Urinary bladder (tissue), 4 donors: Measurements from ENCODE around the gene AGPAT4. TPM values are rescaled to one million over a fixed set of nuclear protein-coding genes. Genes with fewer than 3 reads are reported as not detected.
"Not testable (repeated sequence)": the region's sequence is repeated elsewhere in the genome, so short reads cannot be mapped to it uniquely, and the experiment has no call there.

Experiments
- DNase-seq: peaks from one replicate; pipeline ENCODE4 v3.0.0-alpha.2; 2015; ENCODE audit errors: extremely low spot score
- H3K27ac ChIP-seq: one replicate; pipeline ENCODE4 v1.5.1; 2013; ENCODE audit warnings: low read depth, mild to moderate bottlenecking, moderate library complexity
- H3K36me3 ChIP-seq: one replicate; pipeline ENCODE4 v1.6.1; 2013; ENCODE audit warnings: mild to moderate bottlenecking, moderate library complexity; ENCODE audit not compliant: insufficient read depth
- H3K4me1 ChIP-seq: one replicate; pipeline ENCODE4 v1.6.1; 2013; ENCODE audit warnings: mild to moderate bottlenecking, moderate library complexity; ENCODE audit not compliant: insufficient read depth
- H3K4me3 ChIP-seq: one replicate; pipeline ENCODE4 v1.5.1; 2013; ENCODE audit warnings: low read depth, low read length
- WGBS: extraction: QIAGEN DNeasy Blood & Tissue Kit; methylation state at CpG from one replicate; pipeline ENCODE4 v1.1.7; 2013; 5-methylcytosine and 5-hydroxymethylcytosine counted together
- polyA plus RNA-seq: library from polyadenylated mRNA; stranded (reverse); fragments of 200-250 nt; gene quantifications from one replicate; pipeline ENCODE4 v1.2.3, GENCODE V29; 2013
- total RNA-seq: library from RNA; depleted of rRNA; stranded (reverse); fragments of >200 nt; gene quantifications from one replicate; pipeline ENCODE4 v1.2.3, GENCODE V29; 2014
- donor health status: healthy with polysubstance abuse.
- donor health status: healthy.

AGPAT4 gene
- total and polyA plus RNA-seq, 2 donors: 4.5 to 26.4 TPM

DNA sequence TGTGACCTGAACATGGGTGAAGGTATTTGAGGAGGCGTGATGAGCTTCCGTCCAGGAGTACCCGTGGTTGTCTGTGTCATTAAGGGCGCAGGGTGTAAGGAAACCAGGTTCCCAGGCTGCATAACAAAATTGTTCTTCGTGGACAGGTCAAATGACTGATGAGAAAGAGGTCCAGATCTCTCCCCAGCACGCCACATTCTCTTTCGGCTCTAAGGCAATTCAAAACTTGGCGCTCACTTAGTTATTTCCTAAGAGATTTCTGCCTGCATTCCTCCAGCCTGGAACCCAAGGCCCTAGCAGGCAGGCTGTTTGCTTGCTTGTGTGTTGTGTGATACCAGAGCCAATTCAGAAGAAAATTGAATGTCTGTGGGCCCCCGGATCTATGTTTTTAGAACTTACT, 139.9 kb downstream of the AGPAT4 start:
- 86% methylated on average over 9 of the region's 9 CpGs for WGBS
- Histone ChIP-seq H3K36me3 (no peaks in the 10 kb centered on the region), H3K4me1 (no peaks in the 10 kb centered on the region), H3K4me3 (no peak overlapping the region), H3K27ac (no peak overlapping the region)
- DNase-seq: no peak

DNA sequence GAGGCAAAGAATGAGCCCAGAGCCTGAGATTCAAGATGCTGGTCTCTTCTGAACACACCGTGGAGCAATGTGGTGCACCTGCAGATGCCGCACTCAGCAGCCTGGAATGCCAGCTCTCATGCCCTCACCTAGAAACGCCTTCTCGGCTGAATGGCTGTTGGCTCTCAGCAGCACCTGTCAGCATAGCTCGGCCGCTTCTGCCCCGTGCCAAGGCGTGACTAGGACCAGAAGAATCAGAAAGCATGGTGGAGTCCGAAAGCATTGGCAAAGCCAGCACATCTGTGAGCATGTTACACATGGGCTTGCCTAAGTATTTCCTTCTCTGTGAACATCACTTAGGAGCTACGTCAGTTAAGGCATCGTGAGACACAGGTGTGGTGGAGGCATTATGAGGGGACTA, 141.5 kb downstream of the AGPAT4 start:
- H3K36me3 ChIP-seq: no peaks in the 10 kb centered on the region
- H3K27ac ChIP-seq: no peak overlapping the region
- H3K4me1 ChIP-seq: no peaks in the 10 kb centered on the region
- DNase-seq: no peak
- no peak overlapping the region for H3K4me3 ChIP-seq
- 98% methylated on average over 11 of the region's 11 CpGs for WGBS

DNA sequence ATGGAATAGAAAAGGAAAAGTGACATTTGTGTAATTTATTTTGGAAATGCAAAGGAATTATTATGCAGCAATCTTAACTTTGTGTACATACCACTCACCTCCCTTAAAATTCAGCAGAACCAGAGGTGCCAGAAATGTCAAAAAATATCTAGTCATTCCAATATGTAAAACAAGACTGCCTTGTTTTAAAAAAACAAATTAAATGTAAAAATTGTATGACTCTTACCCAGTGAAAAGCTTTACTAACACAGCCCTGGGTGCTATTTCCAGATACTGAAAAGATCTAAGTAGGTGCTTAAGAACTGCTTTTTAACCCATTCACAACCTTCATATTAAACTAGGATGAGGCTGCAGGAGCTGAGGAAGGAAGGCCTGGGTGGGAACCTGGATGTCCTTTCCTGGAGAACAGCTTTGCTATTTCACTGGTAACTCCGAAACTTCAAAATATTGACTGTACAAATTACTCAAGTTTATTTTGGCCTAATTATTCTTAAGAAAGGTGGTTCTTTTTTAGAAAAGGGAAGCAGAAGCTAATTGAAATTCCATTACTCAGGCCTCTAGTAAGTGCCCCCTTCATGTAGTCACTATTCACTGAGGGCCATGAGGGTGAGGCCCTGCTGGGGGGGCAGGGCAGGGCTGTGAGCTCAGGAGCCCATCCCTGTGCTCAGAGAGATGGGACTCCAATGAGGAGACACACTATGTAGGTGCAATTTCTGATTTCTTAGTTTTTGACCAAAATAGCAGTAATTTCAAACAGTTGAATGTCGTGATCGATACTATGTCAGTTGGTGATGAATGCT, 142.7 kb downstream of the AGPAT4 start:
- H3K27ac ChIP-seq: no peak overlapping the region
- H3K36me3 ChIP-seq: no peaks in the 10 kb centered on the region
- DNase-seq: no peak
- 97% methylated on average over 3 of the region's 3 CpGs for WGBS
- H3K4me1 ChIP-seq: no peaks in the 10 kb centered on the region
- H3K4me3 ChIP-seq: no peak overlapping the region

DNA sequence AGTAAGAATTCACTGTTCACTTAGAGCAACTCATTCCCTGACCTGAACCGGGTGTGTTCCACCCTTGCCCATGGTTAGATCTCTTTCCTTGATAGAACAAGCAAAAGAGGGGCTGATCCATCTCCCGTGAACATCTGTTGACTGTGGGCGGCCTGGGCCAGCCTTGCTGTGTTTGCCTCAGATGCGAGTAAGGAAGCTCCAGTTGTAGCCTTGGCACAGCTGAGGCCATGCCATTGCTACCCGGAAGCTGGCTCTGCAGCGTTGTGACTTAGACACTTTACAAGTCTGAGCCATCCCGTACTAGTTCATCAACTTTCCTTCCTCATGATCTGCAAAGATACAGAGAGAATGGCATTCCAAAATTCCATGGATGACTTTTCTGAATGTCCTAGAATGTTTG, 143.3 kb downstream of the AGPAT4 start:
- Histone ChIP-seq H3K36me3 (no peaks in the 10 kb centered on the region), H3K27ac (no peak overlapping the region), H3K4me3 (no peak overlapping the region), H3K4me1 (no peaks in the 10 kb centered on the region)
- no peak for DNase-seq
- WGBS: 86% methylated on average over 7 of the region's 7 CpGs

DNA sequence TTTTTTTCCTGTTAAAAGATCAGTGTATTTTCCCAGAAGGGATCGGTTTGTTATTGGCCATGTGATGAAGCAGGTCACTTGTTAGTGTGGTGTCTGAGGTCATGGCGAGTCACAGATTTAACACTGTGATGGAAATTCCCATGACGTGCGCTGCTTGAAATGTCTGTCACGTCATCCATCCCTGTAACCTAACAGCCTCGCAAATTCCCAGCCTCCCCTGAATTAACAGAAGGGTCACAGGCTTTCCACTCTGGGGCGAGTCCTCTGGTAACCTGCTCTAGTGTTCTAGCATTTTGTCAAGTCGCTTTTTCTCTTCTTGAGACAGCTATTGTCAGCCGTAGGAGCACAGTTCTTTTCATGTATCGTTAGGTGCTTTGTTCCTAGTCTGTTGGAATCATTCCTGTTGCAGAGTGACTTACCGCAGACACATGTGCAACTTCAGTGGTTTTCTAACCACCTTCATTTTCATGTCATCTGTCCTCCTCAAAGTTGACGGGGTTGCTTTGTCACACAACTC, 145.1 kb downstream of the AGPAT4 start:
- WGBS: 93% methylated on average over 12 of the region's 12 CpGs
- no peak for DNase-seq
- no peaks in the 10 kb centered on the region for H3K36me3 ChIP-seq
- H3K4me1 ChIP-seq: no peaks in the 10 kb centered on the region
- no peak overlapping the region for H3K4me3 ChIP-seq
- no peak overlapping the region for H3K27ac ChIP-seq

DNA sequence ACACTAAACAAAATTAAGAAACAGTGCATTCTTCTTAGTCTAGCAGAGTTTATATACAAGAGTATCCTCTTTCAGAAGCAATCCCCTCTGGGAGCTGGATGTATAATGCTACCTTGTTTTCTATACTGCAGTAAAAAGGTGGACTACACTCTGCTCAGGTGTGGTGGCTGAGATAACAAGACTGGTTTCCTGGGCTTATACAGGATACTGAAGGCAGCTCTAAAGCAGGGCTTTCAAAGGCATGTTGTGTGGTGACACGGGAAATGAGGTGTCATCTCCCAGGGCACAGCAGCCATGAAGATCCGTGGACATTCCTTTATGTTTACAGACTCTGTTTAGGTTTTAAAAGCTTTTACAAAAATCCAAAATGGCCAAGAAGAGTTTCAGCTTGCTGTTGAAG, 145.6 kb downstream of the AGPAT4 start:
- WGBS: 91% methylated on average over 2 of the region's 2 CpGs
- Histone ChIP-seq H3K4me1 (no peaks in the 10 kb centered on the region), H3K36me3 (no peaks in the 10 kb centered on the region), H3K27ac (no peak overlapping the region), H3K4me3 (no peak overlapping the region)
- no peak for DNase-seq

DNA sequence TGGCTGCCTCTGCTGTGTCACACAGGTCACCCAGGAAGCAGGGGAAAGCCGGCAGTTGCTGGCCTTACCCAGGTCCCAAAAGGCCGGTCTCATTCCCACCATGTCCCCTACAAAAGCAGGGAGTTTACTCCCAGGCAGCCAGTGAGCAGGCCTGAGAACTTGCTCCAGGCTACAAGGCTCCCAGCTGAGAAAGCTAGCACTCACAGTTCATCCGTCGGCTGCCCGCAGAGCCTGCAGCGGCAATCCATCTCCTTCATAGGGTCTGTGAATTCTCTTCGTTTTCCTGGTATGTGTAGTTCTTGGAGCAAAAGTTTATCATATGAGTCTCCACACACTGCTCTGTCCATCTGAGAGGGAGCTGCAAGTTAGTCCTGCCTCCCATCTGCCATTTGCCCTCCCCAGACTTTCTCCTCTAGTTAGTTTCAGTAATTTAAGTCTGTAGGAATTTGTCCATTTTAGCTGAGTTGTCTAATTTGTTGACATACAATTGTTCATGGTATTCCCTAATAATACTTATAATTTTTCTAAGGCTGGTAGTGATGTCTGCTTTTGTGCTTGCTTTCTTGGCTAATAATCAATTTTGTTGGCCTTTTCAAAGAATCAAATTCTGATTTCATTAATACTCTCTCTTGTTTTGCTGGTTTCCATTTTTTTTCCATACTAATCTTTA, 146.7 kb downstream of the AGPAT4 start:
- 96% methylated on average over 7 of the region's 7 CpGs for WGBS
- no peaks in the 10 kb centered on the region for H3K4me1 ChIP-seq
- no peak overlapping the region for H3K4me3 ChIP-seq
- H3K36me3 ChIP-seq: no peaks in the 10 kb centered on the region
- no peak overlapping the region for H3K27ac ChIP-seq
- DNase-seq: no peak

DNA sequence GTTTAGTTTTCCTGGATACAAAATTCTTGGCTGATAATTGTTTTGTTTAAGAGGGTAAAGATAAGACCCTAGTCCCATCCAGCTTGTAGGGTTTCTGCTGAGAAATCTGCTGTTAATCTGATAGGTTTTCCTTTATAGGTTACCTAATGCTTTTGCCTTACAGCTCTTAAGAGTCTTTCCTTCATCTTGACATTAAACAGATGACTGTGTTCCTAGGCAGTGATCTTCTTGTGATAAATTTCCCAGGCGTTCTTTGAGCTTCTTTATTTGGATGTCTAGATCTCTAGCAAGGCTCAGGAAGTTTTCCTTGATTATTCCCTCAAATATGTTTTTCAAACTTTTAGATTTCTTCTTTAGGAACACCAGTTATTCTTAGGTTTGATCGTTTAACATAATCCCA, 148.3 kb downstream of the AGPAT4 start:
- peaks cover 1% of the 10 kb centered on the region for H3K36me3 ChIP-seq
- WGBS: 77% methylated on average over 2 of the region's 2 CpGs
- DNase-seq: no peak
- H3K4me3 ChIP-seq: no peak overlapping the region
- no peaks in the 10 kb centered on the region for H3K4me1 ChIP-seq
- no peak overlapping the region for H3K27ac ChIP-seq

DNA sequence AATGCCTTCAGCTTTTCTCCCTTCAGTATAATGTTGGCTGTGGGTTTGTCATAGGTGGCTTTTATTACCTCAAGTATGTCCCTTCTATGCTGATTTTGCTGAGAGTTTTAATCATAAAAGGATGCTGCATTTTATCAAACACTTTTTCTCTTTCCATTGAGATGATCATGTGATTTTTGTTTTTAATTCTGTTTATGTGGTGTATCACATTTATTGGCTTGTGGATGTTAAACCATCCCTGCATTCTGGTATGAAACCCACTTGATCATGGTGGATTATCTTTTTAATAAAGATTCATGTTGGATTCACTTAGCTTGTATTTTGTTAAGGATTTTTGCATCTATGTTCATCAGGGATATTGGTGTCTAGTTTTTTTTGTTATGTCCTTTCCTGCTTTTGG, 150.5 kb downstream of the AGPAT4 start:
- H3K4me3 ChIP-seq, H3K4me1 ChIP-seq, H3K27ac ChIP-seq, H3K36me3 ChIP-seq, DNase-seq: not testable (repeated sequence)

DNA sequence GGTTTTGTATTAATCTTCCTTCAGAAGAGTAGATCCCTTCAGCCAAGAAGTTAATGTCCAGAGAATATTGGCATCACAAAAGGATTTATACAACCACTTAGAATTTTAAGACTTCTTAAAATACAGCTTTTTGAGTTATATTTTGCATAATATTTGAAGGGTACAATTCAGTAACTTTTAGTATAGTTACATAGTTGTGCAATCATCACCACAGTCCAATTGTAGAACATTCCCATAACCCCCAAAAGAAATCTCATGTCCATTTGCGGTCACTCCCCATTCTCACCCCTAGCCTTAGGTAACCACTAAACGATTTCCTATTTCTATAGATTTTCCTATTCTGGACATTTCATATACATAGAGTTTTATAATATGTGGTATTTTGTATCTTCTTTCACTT, 155.9 kb downstream of the AGPAT4 start:
- Histone ChIP-seq H3K4me1 (no peaks in the 10 kb centered on the region), H3K4me3 (no peak overlapping the region), H3K27ac (no peak overlapping the region), H3K36me3 (peaks cover 13% of the 10 kb centered on the region)
- no peak for DNase-seq
- 96% methylated on average over 2 of the region's 2 CpGs for WGBS

DNA sequence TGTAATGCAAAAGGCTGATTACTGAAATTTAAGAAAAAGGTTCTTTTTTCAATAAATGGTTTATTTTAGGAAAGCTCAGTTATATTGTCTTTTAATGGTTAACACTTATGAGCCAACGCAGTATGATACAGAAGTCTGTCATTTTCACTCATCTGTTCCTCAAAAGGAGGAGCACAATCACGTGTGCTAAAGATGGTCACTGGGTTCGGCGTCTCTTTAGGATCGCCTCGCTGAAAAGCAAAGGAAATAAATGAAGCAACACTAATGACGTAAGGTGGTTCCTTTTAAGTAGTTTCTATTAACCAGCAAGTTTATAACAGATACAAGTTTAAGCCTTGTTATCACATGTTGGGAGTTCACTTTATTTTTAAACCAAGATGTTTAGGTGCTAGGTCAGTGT, 156.6 kb downstream of the AGPAT4 start:
- Histone ChIP-seq H3K4me1 (no peaks in the 10 kb centered on the region), H3K36me3 (peaks cover 13% of the 10 kb centered on the region), H3K27ac (no peak overlapping the region), H3K4me3 (no peak overlapping the region)
- DNase-seq: no peak
- WGBS: 88% methylated on average over 7 of the region's 7 CpGs

DNA sequence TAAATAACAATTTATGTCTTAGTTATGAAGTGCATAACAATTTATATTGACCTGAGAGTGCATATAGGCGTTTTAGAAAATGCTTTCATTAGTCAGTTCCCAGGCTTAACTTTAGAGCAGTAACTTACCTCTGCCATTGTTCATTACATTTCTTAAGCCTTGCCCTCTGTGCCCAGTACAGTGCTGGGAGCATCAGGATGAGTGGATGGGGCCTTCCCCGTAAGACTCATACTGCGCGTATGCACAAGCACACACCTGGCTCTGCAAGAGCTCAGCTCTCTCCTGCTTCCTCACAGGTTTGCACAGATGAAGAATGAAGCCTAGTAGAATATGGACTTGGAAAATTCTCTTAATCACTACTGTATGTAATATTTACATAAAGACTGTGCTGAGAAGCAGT, 157.3 kb downstream of the AGPAT4 start:
- WGBS: 95% methylated on average over 4 of the region's 4 CpGs
- Histone ChIP-seq H3K4me3 (no peak overlapping the region), H3K4me1 (no peaks in the 10 kb centered on the region), H3K36me3 (peaks cover 13% of the 10 kb centered on the region), H3K27ac (no peak overlapping the region)
- DNase-seq: no peak

DNA sequence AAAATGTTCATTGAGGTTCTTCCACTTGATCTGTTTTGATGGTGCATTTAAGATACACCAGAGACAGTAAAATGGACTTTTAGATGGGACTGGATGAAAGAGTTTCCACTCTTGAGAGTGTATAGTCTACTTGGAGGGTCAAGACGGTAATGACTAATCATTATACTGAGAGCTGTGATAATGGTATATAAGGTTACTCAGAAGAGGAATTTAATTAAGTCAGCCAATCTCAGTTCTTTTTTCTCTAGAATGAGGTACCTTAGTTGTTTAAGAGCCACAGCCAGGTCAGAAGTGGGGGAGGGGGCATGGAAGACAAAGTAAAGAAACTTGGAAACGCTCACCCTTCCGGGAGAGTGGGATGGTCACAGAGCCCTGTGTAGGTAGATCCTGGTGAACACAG, 158.4 kb downstream of the AGPAT4 start:
- no peak for DNase-seq
- no peak overlapping the region for H3K27ac ChIP-seq
- H3K4me3 ChIP-seq: no peak overlapping the region
- WGBS: 92% methylated on average over 3 of the region's 3 CpGs
- no peaks in the 10 kb centered on the region for H3K4me1 ChIP-seq
- peaks cover 12% of the 10 kb centered on the region for H3K36me3 ChIP-seq

DNA sequence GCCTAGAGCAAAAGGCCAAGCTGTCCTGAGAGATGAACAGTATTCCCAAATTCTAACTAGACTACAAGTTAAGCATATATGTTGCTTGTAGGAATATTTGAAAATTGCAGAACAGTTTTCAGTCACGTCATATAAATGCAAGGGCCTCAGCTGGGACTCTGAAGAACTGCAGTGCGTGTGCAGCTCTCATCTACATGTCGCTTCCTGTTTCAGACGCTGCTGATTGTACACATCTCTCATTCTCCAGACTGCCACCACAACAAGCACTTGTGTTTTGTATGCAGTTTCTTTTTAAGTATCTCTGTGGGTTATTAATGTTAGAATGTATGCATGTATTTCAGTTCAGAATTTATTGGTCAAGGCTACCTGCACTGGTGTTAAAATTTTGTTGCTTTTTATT, 162.6 kb downstream of the AGPAT4 start:
- H3K4me1 ChIP-seq: no peaks in the 10 kb centered on the region
- WGBS: 86% methylated on average over 4 of the region's 4 CpGs
- DNase-seq: no peak
- peaks cover 7% of the 10 kb centered on the region for H3K36me3 ChIP-seq
- no peak overlapping the region for H3K4me3 ChIP-seq
- H3K27ac ChIP-seq: no peak overlapping the region
